GM12878 (cell line): ENCODE results near the gene CYTL1. TPM values are rescaled to one million over a fixed set of nuclear protein-coding genes. Genes with fewer than 3 reads are reported as not detected.

Source experiments
- ATAC-seq: fragments of 200-7000 bp; cut with Tn5 transposase; 3 replicates; pipeline ENCODE4 v1.9.1; 2020; ENCODE audit warnings: mild to moderate bottlenecking, moderate library complexity
- BruUV-seq: library from RNA; stranded (reverse); fragments of 400-500 nt; replicated peaks from 2 replicates; lab custom pipeline; 2021; lab: Mats Ljungman, UMichigan
- CTCF ChIA-PET: fragments of 300-600 bp; sonication (Branson Sonifier 250); formaldehyde crosslinking; extraction: SDS; loops from one replicate; lab custom pipeline; 2021; ENCODE audit warnings: inconsistent platforms; lab: Yijun Ruan, JAX
- POLR2A ChIA-PET: fragments of 350-600 bp; formaldehyde crosslinking; extraction: SDS; loops from one replicate; lab custom pipeline; 2021; ENCODE audit warnings: inconsistent platforms; lab: Charles Lee
- RAD21 ChIA-PET: fragments of 300-600 bp; sonication (Branson Sonifier 250); formaldehyde crosslinking; loops from one replicate; lab custom pipeline; 2023; ENCODE audit warnings: antibody characterized with exemption; ENCODE audit not compliant: unreplicated experiment; lab: Charles Lee
- SMC1A ChIA-PET: fragments of 300-600 bp; sonication (Branson Sonifier 250); formaldehyde crosslinking; loops from one replicate; lab custom pipeline; 2023; ENCODE audit not compliant: unreplicated experiment, uncharacterized antibody; lab: Charles Lee
- DNase-seq: peaks from one replicate; pipeline ENCODE4 v3.0.0-alpha.2; 2011; ENCODE audit warnings: low read depth, low spot score
- FAIRE-seq: peaks from 3 replicates; lab custom pipeline; 2011; peaks lifted over from hg19 to GRCh38; lab: Jason Lieb, UNC
- H2AFZ ChIP-seq: 2 replicates; pipeline ENCODE4 v1.6.0; 2011; ENCODE audit warnings: low read depth, low read length, control low read depth; ENCODE audit not compliant: control insufficient read depth
- H3K27ac ChIP-seq: 2 replicates; pipeline ENCODE4 v1.5.1; 2011; ENCODE audit warnings: control low read depth; ENCODE audit not compliant: control insufficient read depth, insufficient read depth
- H3K27me3 ChIP-seq, 2 experiments: replicated peaks in 1 of 2; 2 replicates each; pipeline versions ENCODE4 v1.6.0 to v1.6.1; 2011; ENCODE audit warnings: low read length in 1 of 2; ENCODE audit not compliant: control insufficient read depth in 2 of 2, insufficient read depth in 2 of 2
- H3K36me3 ChIP-seq, 2 experiments: 2 replicates each; pipeline ENCODE4 v1.5.1; 2011; ENCODE audit warnings: low read length in 1 of 2; ENCODE audit not compliant: control insufficient read depth in 2 of 2, insufficient read depth in 2 of 2
- H3K4me1 ChIP-seq: 2 replicates; pipeline ENCODE4 v1.6.1; 2011; ENCODE audit warnings: mild to moderate bottlenecking, low read length, moderate library complexity, mixed read lengths; ENCODE audit not compliant: control insufficient read depth, insufficient read depth
- H3K4me2 ChIP-seq: 2 replicates; pipeline ENCODE4 v1.6.0; 2011; ENCODE audit warnings: control low read depth; ENCODE audit not compliant: control insufficient read depth, insufficient read depth
- H3K4me3 ChIP-seq: fragments of 200-600 bp; sonication (generic); 2 replicates; pipeline ENCODE4 v1.5.1; 2016
- H3K79me2 ChIP-seq: 2 replicates; pipeline ENCODE4 v1.6.0; 2011; ENCODE audit warnings: low read length; ENCODE audit not compliant: control insufficient read depth, insufficient read depth
- H3K9ac ChIP-seq: 2 replicates; pipeline ENCODE4 v1.8.0; 2011; ENCODE audit warnings: low read length, control low read depth, mixed read lengths; ENCODE audit not compliant: control insufficient read depth, insufficient read depth
- H3K9me3 ChIP-seq: replicated peaks from 3 replicates; pipeline ENCODE4 v1.5.1; 2011; ENCODE audit warnings: mild to moderate bottlenecking, low read length; ENCODE audit not compliant: control insufficient read depth, insufficient read depth
- H4K20me1 ChIP-seq: 2 replicates; pipeline ENCODE4 v1.6.0; 2011; ENCODE audit not compliant: control insufficient read depth, insufficient read depth
- BACH1 ChIP-seq: fragments of 450-650 bp; IDR thresholded peaks from 2 replicates; pipeline ENCODE4 v1.6.1; 2017; ENCODE audit warnings: mild to moderate bottlenecking, borderline replicate concordance
- CEBPZ ChIP-seq: fragments of 150-350 bp; IDR thresholded peaks from 2 replicates; pipeline ENCODE4 v1.6.1; 2016; ENCODE audit warnings: low read depth, low read length
- CHD2 ChIP-seq: IDR thresholded peaks from 2 replicates; pipeline ENCODE4 v1.6.1; 2011; ENCODE audit warnings: low read depth, low read length, improper control_type of control experiment, borderline replicate concordance
- CTCF ChIP-seq, 3 experiments: IDR thresholded peaks in 2 of 3; conservative IDR thresholded peaks in 1 of 3; 2 replicates each; pipeline ENCODE4 v1.5.1; 2011; ENCODE audit warnings: low read depth in 3 of 3, low read length in 3 of 3, mild to moderate bottlenecking in 3 of 3, control low read depth in 2 of 3, moderate library complexity in 2 of 3, inconsistent platforms in 1 of 3, mixed read lengths in 1 of 3; ENCODE audit not compliant: control insufficient read depth in 2 of 3, insufficient read depth in 1 of 3; ENCODE audit errors: extremely low read depth in 1 of 3
- IRF3 ChIP-seq: fragments of 450-650 bp; IDR thresholded peaks from 2 replicates; pipeline ENCODE4 v1.6.1; 2014; ENCODE audit warnings: mild to moderate bottlenecking
- LARP7 ChIP-seq: fragments of 450-650 bp; IDR thresholded peaks from 2 replicates; pipeline ENCODE4 v1.6.1; 2017; ENCODE audit warnings: mild to moderate bottlenecking
- MEF2A ChIP-seq: IDR thresholded peaks from 2 replicates; pipeline ENCODE4 v1.6.1; 2011; ENCODE audit warnings: low read depth, mild to moderate bottlenecking, low read length, moderate library complexity; ENCODE audit not compliant: insufficient read depth
- MLLT1 ChIP-seq: fragments of 450-650 bp; IDR thresholded peaks from 2 replicates; pipeline ENCODE4 v1.6.1; 2016; ENCODE audit warnings: mild to moderate bottlenecking
- SREBF1 ChIP-seq: IDR thresholded peaks from 2 replicates; pipeline ENCODE4 v1.6.1; 2012; ENCODE audit warnings: mild to moderate bottlenecking, low read length
- SUPT20H ChIP-seq: IDR thresholded peaks from 2 replicates; pipeline ENCODE4 v1.6.1; 2011; ENCODE audit warnings: low read depth, mild to moderate bottlenecking, low read length, moderate library complexity, borderline replicate concordance; ENCODE audit not compliant: control insufficient read depth
- SUZ12 ChIP-seq: fragments of 200-600 bp; sonication (generic); IDR thresholded peaks from one replicate; pipeline ENCODE4 v1.6.1; 2018; ENCODE audit warnings: antibody characterized with exemption, mild to moderate bottlenecking; ENCODE audit not compliant: unreplicated experiment
- YY1 ChIP-seq: IDR thresholded peaks from 2 replicates; pipeline ENCODE4 v1.6.1; 2011; ENCODE audit warnings: low read depth, mild to moderate bottlenecking, low read length
- WGBS: methylation state at CpG from one replicate; pipeline ENCODE4 v1.1.6; 2016; ENCODE audit warnings: low lambda C conversion rate; ENCODE audit not compliant: insufficient replicate concordance, insufficient coverage; ENCODE audit errors: missing lambda C conversion rate; 5-methylcytosine and 5-hydroxymethylcytosine counted together
- in situ Hi-C: fragments of 300-500 bp; cut with MboI; formaldehyde crosslinking; loops from 9 replicates; pipeline ENCODE4 v1.14.3; 2018; ENCODE audit warnings: mixed read lengths
- intact Hi-C: fragments of 100-400 bp; cut with micrococcal nuclease; formaldehyde crosslinking; loops from one replicate; pipeline ENCODE4 v1.14.2; 2022; ENCODE audit not compliant: unreplicated experiment
- polyA plus RNA-seq, 11 experiments: library from polyadenylated mRNA; depleted of rRNA in 4 of 11; unstranded in 6 of 11; stranded (reverse) in 5 of 11; fragments of >200 nt; fragmentation: Nextera tagmentation in 4 of 11; fragmentation: Illumina TruSeq in 1 of 11; extraction: Ambion mirVana in 4 of 11; extraction: Trizol in 1 of 11; gene quantifications; 1 replicate in 1 of 11; 2 replicates in 10 of 11; pipeline versions ENCODE4 v1.2.1 to v1.2.3, GENCODE V29; 2011 to 2016; ENCODE audit warnings: inconsistent platforms in 2 of 11, missing spikeins in 2 of 11, low read depth in 1 of 11
- total RNA-seq, 4 experiments: library from RNA; depleted of rRNA in 3 of 4; stranded (reverse); fragments of >200 nt in 3 of 4; fragmentation: Illumina TruSeq in 1 of 4; extraction: Trizol in 1 of 4; gene quantifications; 2 replicates each; pipeline versions ENCODE4 v1.2.1 to v1.2.3, GENCODE V29; 2013 to 2021

Gene CYTL1
- total and polyA plus RNA-seq, 10 of the 15 experiments (the other 5 are each of a cell fraction or from before 2014, with no cell fraction given): not detected

GRCh38 chr4:4995908-4996265 lies 23.4 kb downstream of the CYTL1 start (continued):
- TF ChIP-seq CEBPZ: no peak
- no peak for TF ChIP-seq CHD2
- TF ChIP-seq, all 136 proteins: peak for 0

GRCh38 chr4:4995103-4995907 lies 24.0 kb downstream of the CYTL1 start:
- Histone ChIP-seq H3K27ac (no peak overlapping the region), H3K9me3 (no peaks in the 10 kb centered on the region), H3K4me3 (no peak overlapping the region), H3K36me3 (no peaks in the 10 kb centered on the region), H3K4me1 (no peaks in the 10 kb centered on the region), H3K9ac (no peak overlapping the region), H3K4me2 (no peak overlapping the region), H2AFZ (no peak overlapping the region), H3K79me2 (no peaks in the 10 kb centered on the region), H3K27me3 (no peaks in the 10 kb centered on the region), H4K20me1 (no peaks in the 10 kb centered on the region)
- ChIA-PET POLR2A (no interaction called here), CTCF (interaction anchor here (0.8 kb wide), 1 partner anchor 795 kb away, joined by 3 read pairs; no protein-coding TSS in a partner anchor), SMC1A (no interaction called here), RAD21 (no interaction called here)
- 11% methylated on average over 22 of the region's 22 CpGs for whole genome bisulfite sequencing
- peak; percentile 84 for FAIRE-seq
- no TSS peak for BruUV-seq
- in situ Hi-C loops: loop anchor here (10.0 kb wide), 1 partner anchor 819 kb away; no protein-coding TSS in a partner anchor
- intact Hi-C loops: loop anchor here (1.0 to 10.0 kb wide), 4 partner anchors 149 to 818 kb away; no protein-coding TSS in a partner anchor
- peak; percentile 94 for ATAC-seq
- DNase-seq: no peak
- TF ChIP-seq YY1 (peak; percentile 41; the same call in 1 of the 2 replicates), MEF2A (no peak), BACH1 (no peak), SREBF1 (no peak), MLLT1 (no peak), SUPT20H (no peak), CTCF (IDR thresholded peaks at IDR 0.05 in 2 of 3, conservative IDR thresholded peaks at IDR 0.05 in 1 of 3; ENCODE audit: control insufficient read depth in 2 of 3, extremely low read depth in 1 of 3, insufficient read depth in 1 of 3, low read depth in 3 of 3, low read length in 3 of 3) (peak; percentile 85 to 93 (median 91)), LARP7 (no peak), IRF3 (no peak), SUZ12 (no peak)
